Thyroid gland (tissue), 4 donors: Measurements from ENCODE around the gene NOTCH3. TPM values are rescaled to one million over a fixed set of nuclear protein-coding genes. Genes with fewer than 3 reads are reported as not detected.

Experiments
- DNase-seq, 2 donors: peaks; one replicate each; pipeline ENCODE4 v3.0.0-alpha.2; 2019
- H3K27ac ChIP-seq, 3 donors: fragments of 200-600 bp; sonication (generic); 1 replicate in 2 of 3; 2 replicates in 1 of 3; pipeline ENCODE4 v1.5.1; 2016 to 2019; ENCODE audit warnings: mild to moderate bottlenecking in 1 of 3, moderate library complexity in 1 of 3
- H3K27me3 ChIP-seq: fragments of 200-600 bp; sonication (generic); one replicate; pipeline ENCODE4 v1.5.1; 2019
- H3K36me3 ChIP-seq, 2 donors: fragments of 200-600 bp; sonication (generic); one replicate each; pipeline ENCODE4 v1.5.1; 2016 to 2019
- H3K4me1 ChIP-seq, 2 donors: fragments of 200-600 bp; sonication (generic); one replicate each; pipeline ENCODE4 v1.5.1; 2017 to 2019
- H3K4me3 ChIP-seq, 3 donors: fragments of 200-600 bp; sonication (generic); replicated peaks in 1 of 3; 1 replicate in 2 of 3; 2 replicates in 1 of 3; pipeline ENCODE4 v1.5.1; 2016; ENCODE audit warnings: mild to moderate bottlenecking in 1 of 3
- H3K9me3 ChIP-seq: fragments of 200-600 bp; sonication (generic); one replicate; pipeline ENCODE4 v1.5.1; 2017
- POLR2A ChIP-seq, 2 donors: fragments of 450-650 bp; IDR thresholded peaks; one replicate each; pipeline ENCODE4 v1.6.1; 2017; ENCODE audit warnings: antibody characterized with exemption in 2 of 2, mild to moderate bottlenecking in 2 of 2, moderate library complexity in 1 of 2
- WGBS, 2 donors: methylation state at CpG; one replicate each; pipeline ENCODE4 v1.1.5; 2017; 5-methylcytosine and 5-hydroxymethylcytosine counted together
- intact Hi-C: fragments of 100-400 bp; cut with DNase I; formaldehyde crosslinking; loops from one replicate; pipeline ENCODE4 v1.15.1; 2023
- total RNA-seq, 4 donors: library from RNA; depleted of rRNA; stranded (reverse); fragments of >200 nt; gene quantifications; one replicate each; pipeline ENCODE4 v1.2.3, GENCODE V29; 2016
- TF ChIP-seq, protein P1 (sequence below), 6 experiments: fragments of 200-600 bp in 3 of 6; fragments of 450-650 bp in 3 of 6; sonication (generic) in 3 of 6; IDR thresholded peaks; one replicate each; pipeline ENCODE4 v1.5.1; 2016 to 2019; ENCODE audit warnings: antibody characterized with exemption in 6 of 6, mild to moderate bottlenecking in 2 of 6, inconsistent platforms in 1 of 6, moderate library complexity in 1 of 6

The NOTCH3 gene
- total RNA-seq, 4 donors from 2014 or later = 10.9 to 53.9 (median 20.0) TPM

DNA sequence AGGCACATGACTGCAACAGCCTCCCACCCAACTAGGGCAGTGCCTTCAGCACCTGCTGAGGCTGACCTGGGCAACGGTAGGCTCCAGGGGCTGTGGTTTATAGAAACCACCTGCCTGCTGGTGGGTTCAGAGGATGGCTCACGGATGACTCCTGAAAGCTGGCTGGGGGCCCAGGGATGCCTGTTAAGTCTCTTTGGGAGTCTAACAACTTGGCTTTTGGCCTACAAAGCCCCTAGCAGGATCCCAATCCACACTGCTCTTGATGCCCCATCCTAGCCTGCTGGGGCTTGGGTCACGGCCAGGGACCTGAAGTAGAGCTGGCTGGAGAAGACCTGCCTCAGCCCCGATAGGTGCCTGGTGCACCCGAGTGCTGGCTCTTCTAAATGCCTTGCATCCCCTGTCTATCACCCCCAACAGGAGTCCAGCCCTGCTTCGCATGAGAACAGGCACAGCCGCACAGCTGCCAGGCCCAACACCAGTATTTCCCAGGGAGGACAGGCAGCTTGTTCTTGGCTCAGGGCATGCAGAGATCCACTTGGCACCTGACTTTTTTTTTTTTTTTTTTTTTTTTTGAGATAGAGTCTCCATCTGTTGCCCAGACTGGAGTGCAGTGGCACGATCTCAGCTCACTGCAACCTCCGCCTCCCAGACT, 40.6 kb upstream of the NOTCH3 start:
- H3K9me3 ChIP-seq = no peaks in the 10 kb centered on the region
- DNase-seq = no peak
- WGBS, 2 donors = 92 to 94% methylated on average over 5 to 9 of the region's 9 CpGs
- TF ChIP-seq, protein P1, sequence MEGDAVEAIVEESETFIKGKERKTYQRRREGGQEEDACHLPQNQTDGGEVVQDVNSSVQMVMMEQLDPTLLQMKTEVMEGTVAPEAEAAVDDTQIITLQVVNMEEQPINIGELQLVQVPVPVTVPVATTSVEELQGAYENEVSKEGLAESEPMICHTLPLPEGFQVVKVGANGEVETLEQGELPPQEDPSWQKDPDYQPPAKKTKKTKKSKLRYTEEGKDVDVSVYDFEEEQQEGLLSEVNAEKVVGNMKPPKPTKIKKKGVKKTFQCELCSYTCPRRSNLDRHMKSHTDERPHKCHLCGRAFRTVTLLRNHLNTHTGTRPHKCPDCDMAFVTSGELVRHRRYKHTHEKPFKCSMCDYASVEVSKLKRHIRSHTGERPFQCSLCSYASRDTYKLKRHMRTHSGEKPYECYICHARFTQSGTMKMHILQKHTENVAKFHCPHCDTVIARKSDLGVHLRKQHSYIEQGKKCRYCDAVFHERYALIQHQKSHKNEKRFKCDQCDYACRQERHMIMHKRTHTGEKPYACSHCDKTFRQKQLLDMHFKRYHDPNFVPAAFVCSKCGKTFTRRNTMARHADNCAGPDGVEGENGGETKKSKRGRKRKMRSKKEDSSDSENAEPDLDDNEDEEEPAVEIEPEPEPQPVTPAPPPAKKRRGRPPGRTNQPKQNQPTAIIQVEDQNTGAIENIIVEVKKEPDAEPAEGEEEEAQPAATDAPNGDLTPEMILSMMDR (IDR thresholded peaks at IDR 0.05) = no peak
- TF ChIP-seq POLR2A (IDR thresholded peaks at IDR 0.05) = no peak
- H3K27me3 ChIP-seq = no peaks in the 10 kb centered on the region
- no peak overlapping the region for H3K27ac ChIP-seq
- no peak overlapping the region for H3K4me3 ChIP-seq
- H3K36me3 ChIP-seq = peaks cover 63 to 64% of the 10 kb centered on the region in 2 donors
- peaks cover 0 to 5% of the 10 kb centered on the region in 2 donors for H3K4me1 ChIP-seq
- intact Hi-C loops = no loop called here

DNA sequence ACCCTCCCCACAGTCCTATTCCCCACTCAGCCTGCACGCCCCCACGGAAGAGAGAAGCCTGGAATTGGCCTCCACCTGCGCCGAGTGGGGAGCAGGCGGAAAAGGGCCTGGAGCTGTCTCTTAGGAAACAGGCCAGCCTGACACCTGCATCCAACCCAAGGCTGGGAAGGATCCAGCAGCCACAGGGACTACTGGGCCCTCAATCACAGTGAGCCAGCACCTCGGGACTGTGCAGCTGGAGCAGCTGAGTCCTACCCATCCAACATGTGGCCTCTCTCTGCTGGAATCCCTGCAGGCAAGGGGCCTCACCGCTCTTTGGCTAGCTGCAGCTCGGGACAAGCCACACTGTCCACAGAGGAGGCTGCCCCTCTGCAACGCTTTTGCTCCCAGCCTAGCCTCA, 39.7 kb upstream of the NOTCH3 start:
- Histone ChIP-seq H3K27ac (no peak overlapping the region), H3K27me3 (no peaks in the 10 kb centered on the region), H3K9me3 (no peaks in the 10 kb centered on the region), H3K36me3 (peaks cover 66 to 68% of the 10 kb centered on the region in 2 donors), H3K4me3 (no peak overlapping the region), H3K4me1 (no peaks in the 10 kb centered on the region)
- DNase-seq = no peak
- TF ChIP-seq, protein P1 (IDR thresholded peaks at IDR 0.05) = no peak
- no peak for TF ChIP-seq POLR2A (IDR thresholded peaks at IDR 0.05)
- intact Hi-C loops = no loop called here
- 83 to 95% methylated on average over 1 to 7 of the region's 9 CpGs for WGBS, 2 donors

DNA sequence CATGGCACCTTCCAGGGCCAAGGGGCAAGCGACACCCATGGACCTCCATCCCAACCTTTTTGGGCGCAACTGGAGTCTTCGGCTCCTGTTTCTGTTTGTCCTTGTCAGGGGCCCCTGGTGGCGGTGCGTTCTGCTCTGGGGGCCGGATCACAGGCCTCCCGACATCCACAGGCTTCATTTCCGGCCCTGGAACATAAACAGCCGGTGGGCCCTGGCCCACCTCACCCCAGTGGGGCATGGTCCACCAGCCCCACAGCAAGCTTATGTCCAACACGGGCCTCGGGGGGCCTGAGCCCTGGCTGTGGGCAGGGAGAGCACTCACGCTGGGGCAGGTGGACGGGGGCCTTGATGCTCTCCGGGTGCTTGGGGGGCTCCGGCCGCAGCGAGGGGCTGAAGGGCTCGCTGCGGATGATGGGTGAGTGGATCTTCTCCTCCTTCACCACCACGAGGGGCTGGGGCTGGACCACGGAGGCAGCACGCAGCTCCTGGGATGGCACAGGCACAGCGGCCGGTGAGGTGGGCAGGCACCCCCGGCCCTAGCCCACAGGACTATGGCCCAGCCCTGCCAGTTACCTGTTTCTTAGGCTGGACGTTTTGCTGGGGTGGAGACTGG, 38.6 kb upstream of the NOTCH3 start:
- H3K36me3 ChIP-seq = peaks cover 64 to 67% of the 10 kb centered on the region in 2 donors

GRCh38 chr19:15238639-15239155, 37.9 kb upstream of the NOTCH3 start:
- Histone ChIP-seq H3K9me3 (no peaks in the 10 kb centered on the region), H3K4me3 (no peak overlapping the region), H3K27me3 (no peaks in the 10 kb centered on the region), H3K27ac (no peak overlapping the region), H3K36me3 (peaks cover 59 to 60% of the 10 kb centered on the region in 2 donors), H3K4me1 (peaks cover 0 to under 1% of the 10 kb centered on the region in 2 donors)
- DNase-seq = no peak
- WGBS, 2 donors = 94 to 97% methylated on average over 18 to 25 of the region's 29 CpGs
- intact Hi-C loops = no loop called here
- TF ChIP-seq, protein P1 (IDR thresholded peaks at IDR 0.05) = no peak
- TF ChIP-seq POLR2A (IDR thresholded peaks at IDR 0.05) = no peak

More for the DNA sequence above, 38.6 kb upstream of the NOTCH3 start:
- no peaks in the 10 kb centered on the region for H3K9me3 ChIP-seq
- no peaks in the 10 kb centered on the region for H3K4me1 ChIP-seq
- intact Hi-C loops = no loop called here
- no peak overlapping the region for H3K4me3 ChIP-seq
- DNase-seq = no peak
- TF ChIP-seq, protein P1 (IDR thresholded peaks at IDR 0.05) = no peak
- TF ChIP-seq POLR2A (IDR thresholded peaks at IDR 0.05) = no peak
- H3K27ac ChIP-seq = no peak overlapping the region
- H3K27me3 ChIP-seq = no peaks in the 10 kb centered on the region
- 88 to 96% methylated on average over 17 of the region's 26 CpGs for WGBS, 2 donors
